GM12891 (cell line): ENCODE data around the gene SH3TC2.

Experiments used
- PAX5 ChIP-seq: IDR thresholded peaks from 2 replicates; pipeline ENCODE4 v1.6.1; 2011; ENCODE audit warnings: low read length, moderate library complexity, mild to moderate bottlenecking; ENCODE audit not compliant: insufficient read depth, severe bottlenecking
- POLR2A ChIP-seq: IDR thresholded peaks from 2 replicates; pipeline ENCODE4 v1.6.1; 2011; ENCODE audit warnings: low read depth, low read length, control low read depth
- POLR2AphosphoS5 ChIP-seq: IDR thresholded peaks from 2 replicates; pipeline ENCODE4 v1.6.1; 2011; ENCODE audit warnings: low read depth, low read length, control low read depth
- SPI1 ChIP-seq: IDR thresholded peaks from 2 replicates; pipeline ENCODE4 v1.6.1; 2011; ENCODE audit warnings: low read depth, low read length, control low read depth
- TAF1 ChIP-seq: IDR thresholded peaks from 2 replicates; pipeline ENCODE4 v1.6.1; 2011; ENCODE audit warnings: low read depth, low read length, control low read depth

DNA sequence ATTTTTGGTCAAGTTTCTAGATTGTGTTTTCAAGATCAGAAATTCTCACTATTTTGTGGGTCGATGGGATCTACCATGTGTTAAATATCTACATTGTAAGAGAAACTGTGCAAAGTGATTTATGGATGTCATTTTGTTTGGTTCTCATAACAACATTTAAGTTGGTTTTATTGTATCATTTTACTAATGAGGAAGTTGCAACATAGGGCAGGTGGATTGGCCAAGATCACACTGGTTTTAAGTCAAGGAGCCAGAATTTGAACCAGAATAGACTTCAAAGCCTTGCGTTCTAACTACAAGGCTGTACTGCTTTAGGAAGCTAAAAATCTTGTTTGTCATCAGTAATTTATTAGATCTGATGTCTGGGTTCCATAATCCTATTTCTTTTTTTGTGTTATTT lies 23.4 kb downstream of the SH3TC2 start:
- TF ChIP-seq POLR2AphosphoS5 (no peak), POLR2A (no peak), PAX5 (no peak), TAF1 (no peak), SPI1 (no peak)
